ENCODE measurements around the gene ISG20.
"Not testable (repeated sequence)": the region's sequence is repeated elsewhere in the genome, so short reads cannot be mapped to it uniquely, and the experiment has no call there.

ISG20 gene

DNA sequence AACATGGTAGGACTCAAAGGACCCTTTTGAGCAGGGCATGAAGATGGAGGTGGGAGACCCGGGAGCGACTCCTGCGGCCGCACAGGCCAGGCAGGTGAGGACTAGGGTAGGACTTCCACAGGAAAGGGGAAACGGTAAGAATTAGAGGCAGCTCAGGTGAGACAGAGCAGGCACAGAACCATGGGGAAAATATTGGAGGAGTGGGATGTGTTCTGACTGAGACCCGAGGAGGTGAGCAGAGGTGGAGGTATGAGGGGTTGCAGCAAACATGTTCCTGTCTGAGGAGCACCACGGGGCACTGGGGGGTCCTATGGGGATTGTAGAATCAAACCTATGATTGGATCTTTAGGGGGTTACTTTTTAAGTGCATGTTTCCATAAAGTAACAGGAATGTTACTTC, 1.4 kb upstream of the ISG20 start:
- no peak for DNase-seq

- no peak for DNase-seq
Measured at GRCh38 chr15:88637841-88638625, 783 bp upstream of the ISG20 start.

DNA sequence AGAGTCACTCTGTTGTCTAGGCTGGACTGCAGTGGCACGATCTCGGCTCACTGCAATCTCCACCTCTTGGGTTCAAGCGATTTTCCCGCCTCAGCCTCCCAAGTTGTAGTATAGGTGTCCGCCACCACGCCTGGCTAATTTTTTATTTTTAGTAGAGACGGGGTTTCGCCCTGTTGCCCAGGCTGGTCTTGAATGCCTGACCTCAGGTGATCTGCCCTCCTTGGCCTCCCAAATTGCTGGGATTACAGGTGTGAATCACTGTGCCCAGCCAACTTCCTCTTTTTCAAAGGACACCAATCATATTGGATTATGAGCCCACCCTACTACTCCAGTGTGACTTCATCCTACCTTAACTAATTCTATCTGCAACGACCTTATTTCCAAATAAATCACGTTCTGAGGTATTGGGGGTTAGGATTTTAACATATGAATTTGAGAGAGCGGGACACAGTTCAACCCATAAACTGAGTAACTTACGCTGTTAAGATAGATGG, 3.2 kb downstream of the ISG20 start:
- DNase-seq = no peak

DNA sequence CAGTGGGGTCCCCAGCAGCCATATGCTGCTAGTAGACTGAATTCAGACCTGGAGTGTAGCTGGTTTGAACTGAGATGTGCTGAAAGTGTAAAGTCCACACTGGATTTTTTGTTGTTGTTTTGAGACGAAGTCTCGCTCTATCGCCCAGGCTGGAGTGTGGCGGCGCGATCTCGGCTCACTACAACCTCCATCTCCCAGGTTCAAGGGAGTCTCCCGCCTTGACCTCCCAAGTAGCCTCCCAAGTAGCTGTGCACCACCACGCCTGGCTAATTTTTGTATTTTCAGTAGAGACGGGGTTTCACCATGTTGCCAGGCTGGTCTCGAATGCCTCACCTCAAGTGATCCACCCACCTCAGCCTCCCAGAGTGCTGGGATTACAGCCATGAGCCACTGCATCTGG, 3.7 kb downstream of the ISG20 start:
- DNase-seq = not testable (repeated sequence)

DNA sequence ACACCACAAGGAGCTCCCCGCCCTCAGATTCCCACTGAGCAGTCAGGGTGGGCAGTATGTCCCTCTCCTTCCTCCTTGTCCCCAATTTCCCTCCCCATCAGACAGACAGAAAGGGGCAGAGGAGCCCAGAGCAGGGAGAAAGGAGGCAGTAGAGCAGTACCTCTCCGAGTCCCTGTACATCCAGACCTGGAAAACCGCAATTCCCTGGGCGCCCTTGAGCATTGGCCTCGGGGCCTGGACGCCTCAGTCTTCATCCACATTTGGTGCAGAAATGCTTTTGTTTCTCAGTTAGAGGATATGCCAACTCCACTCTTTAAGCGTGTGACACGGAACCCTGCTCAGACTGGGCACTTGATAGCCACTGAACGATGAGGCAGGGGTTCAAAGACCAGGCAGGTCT, 5.9 kb downstream of the ISG20 start:
- no peak for DNase-seq

DNA sequence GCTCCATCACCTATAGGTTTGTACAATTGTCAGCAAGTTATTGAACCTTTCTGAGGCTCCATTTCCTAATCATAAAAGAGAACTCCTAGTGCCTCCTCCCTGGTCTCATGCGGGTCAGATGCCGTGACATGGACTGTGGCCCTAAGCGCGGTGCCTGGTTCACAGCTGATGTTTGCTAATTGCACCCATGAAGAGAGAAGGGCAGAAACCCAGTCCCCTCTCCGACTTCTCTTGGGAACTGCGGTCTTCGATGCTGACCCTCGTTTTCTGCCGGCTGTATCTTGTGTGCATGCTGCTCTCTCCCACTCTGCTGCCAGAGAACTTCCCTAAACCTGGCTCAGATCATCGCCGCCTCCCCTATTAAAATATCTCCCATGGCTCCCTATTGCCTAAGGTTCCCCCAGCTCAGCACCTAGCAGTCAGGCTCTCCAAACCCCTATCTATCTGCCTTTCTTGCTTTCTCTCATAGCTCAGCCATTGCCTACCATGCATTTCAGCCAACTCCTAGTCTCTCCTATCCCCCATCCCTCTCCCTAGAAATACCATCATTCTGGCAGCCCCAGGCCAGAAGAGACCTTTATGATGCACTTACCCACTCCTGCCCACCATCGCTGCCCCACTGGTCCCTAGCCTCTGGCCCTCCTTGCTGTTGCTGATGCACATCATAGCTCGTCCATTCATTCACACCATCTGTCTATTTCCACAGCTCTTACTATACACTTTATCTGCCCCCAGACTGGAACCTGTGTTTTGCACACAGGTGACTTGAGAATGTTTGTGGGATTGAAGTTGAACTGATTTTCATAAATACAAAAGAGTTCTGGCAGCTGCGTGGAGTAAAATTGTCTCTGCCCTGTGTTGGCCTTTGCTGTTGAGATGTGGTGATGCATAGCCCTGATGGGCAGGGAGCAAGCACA, 6.6 kb downstream of the ISG20 start:
- no peak for DNase-seq

- DNase-seq = no peak
Measured at GRCh38 chr15:88646088-88646405, 7.2 kb downstream of the ISG20 start.

DNA sequence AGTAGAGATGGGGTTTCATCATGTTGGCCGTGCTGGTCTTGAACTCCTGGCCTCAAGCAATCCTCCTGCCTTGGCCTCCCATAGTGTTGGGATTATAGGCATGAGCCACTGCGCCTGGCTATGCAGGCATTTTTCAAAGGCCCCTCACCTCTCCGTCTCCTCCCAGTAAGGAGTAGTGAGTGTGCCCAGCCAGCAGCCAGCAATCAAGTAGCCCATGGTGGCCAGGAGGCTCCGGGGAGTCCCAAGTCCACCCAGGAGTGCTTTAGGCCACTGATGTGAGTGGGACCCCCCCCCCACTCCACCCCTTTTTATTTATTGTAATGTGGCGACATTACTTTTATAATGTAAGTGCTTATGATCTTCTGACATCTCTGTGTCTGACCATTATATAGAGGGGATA, 8.1 kb downstream of the ISG20 start:
- no peak for DNase-seq

- no peak for DNase-seq
Measured at GRCh38 chr15:88647351-88648105, 8.7 kb downstream of the ISG20 start.

DNA sequence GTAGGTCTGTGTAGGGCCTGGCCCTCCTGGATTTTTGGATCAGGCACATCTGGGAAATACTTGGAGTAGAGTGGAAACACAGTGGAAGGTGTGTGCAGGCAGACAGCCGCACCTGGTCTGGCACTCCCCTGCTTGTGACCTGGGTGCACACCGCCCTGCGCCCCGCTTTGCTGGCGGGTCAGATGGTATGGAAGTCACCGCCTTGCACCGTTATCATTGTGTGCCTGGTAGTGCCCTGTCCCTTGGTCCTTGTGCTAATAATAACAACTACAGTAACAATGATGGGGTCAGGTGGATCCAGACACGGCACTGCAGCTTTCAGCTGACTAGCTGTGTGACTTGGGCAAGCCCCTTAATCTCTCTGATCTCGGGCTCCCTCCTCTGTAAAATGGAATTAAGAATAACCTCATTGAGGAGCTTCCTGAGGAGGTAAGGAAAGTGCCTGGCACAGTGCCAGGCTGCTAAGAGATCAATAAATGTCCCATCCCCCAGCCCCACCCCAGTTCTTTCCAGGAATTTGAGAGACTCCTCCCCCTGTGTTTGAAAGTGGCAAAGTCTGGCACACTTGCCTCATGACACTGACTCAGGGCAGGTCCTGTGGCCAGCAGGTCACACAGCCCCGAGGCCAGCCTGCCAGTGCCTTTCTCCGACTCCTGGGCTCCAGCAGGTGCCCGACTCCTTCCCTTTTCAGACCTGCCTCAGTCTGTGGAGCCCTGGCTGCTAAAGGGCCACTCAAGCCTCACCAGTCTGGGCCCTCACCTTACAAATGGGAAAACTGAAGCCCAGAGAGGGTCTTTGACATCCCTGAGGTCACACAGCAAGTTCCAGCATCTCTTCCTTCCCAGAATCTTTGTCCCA, 9.8 kb downstream of the ISG20 start:
- no peak for DNase-seq

DNA sequence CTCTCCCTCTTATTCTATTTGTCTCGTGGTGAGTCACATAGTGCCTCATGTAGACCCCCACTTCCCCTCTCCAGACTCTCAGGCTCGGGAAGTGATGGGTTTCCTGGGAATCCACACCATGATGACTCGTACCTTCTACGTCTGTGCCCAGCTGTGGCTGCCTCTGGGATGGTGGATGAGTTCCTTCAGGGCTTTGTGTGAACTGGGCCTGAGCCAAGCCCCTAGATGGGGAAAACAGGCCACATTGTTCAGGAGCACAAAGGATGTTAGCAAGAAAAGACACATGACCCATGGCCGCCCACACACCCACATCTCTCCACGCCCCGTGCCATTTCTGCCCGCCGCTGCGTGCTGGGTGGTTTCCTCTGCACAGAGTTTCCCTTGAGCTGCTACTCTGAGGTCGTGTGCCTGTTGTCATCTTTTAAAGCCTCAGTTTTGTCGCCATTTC, 10.5 kb downstream of the ISG20 start:
- DNase-seq = no peak

GRCh38 chr15:88649753-88650551, 11.1 kb downstream of the ISG20 start:
- no peak for DNase-seq

GRCh38 chr15:88650556-88650955, 11.7 kb downstream of the ISG20 start:
- DNase-seq = no peak

DNA sequence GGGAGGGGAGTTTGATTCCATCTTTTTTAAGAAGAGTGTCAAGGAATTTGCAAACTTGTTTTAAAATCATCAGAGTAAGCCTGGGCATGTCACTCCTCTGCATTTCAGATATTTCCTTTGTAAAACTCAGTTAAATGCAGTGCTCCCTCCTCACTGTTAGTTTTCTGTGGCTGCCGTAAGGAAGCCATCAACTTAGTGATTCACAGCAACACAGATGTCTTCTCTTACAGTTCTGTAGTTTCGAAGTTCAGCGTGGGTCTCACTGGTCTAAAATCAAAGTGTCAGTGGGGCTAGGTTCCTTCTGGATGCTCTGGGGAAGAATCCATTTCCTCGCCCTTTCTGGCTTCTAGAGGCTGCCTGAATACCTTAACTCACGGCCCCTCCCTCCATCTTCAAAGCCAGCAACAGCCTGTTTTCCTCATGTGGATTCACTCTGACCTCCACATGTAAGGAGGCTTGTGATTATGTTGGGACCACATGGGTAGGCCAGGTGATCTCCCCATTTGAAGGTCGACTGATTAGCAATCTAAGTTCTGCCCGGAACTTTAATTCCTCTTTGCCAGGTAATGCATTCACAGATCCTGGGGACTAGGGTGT, 12.4 kb downstream of the ISG20 start:
- no peak for DNase-seq

DNA sequence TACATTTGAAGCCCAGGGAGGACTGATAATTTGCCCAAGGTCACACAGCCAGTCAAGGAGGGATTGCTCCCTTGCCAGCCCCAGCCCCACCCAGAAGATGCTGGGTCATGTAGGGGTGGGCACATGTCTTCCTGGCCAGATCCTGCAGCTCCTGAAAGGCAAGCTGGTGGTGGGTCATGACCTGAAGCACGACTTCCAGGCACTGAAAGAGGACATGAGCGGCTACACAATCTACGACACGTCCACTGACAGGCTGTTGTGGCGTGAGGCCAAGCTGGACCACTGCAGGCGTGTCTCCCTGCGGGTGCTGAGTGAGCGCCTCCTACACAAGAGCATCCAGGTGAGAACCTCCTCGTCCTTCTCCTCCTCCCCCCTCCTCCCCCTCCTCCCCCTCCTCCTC, 13.2 kb downstream of the ISG20 start:
- DNase-seq = peak; percentile 30

GRCh38 chr15:88652456-88653199, 13.8 kb downstream of the ISG20 start:
- peak; percentile 51 for DNase-seq

- DNase-seq = no peak
Measured at GRCh38 chr15:88653200-88654064, 14.6 kb downstream of the ISG20 start.

- DNase-seq = no peak
Measured at GRCh38 chr15:88654430-88655102, 15.8 kb downstream of the ISG20 start.

Measured in NCI-H510A (cell line).